IMR-90 (cell line): ENCODE data around the gene APOBEC3B.

Experiments used
- CTCF ChIP-seq: conservative IDR thresholded peaks from 2 replicates; pipeline ENCODE4 v1.5.1; 2012; ENCODE audit warnings: mild to moderate bottlenecking, low read depth, low read length, improper control_type of control experiment
- POLR2A ChIP-seq: IDR thresholded peaks from 2 replicates; pipeline ENCODE4 v1.6.1; 2012; ENCODE audit warnings: mild to moderate bottlenecking, low read depth, low read length

- no peak for TF ChIP-seq POLR2A
- TF ChIP-seq CTCF: no peak
Observed at GRCh38 chr22:38951734-38952133, 30.4 kb upstream of the APOBEC3B start.
